D721Med (cell line): Measurements from ENCODE around the gene AFTPH.

Experiments
- DNase-seq: peaks from one replicate; pipeline ENCODE4 v3.0.0; 2011; ENCODE audit warnings: low spot score; ENCODE audit not compliant: insufficient read length
- FAIRE-seq: peaks from 2 replicates; lab custom pipeline; 2011; peaks lifted over from hg19 to GRCh38; lab: Jason Lieb, UNC
- CTCF ChIP-seq: IDR thresholded peaks from 2 replicates; pipeline ENCODE4 v1.5.1; 2012; ENCODE audit warnings: mild to moderate bottlenecking, control low read depth; ENCODE audit not compliant: insufficient read depth; ENCODE audit errors: missing control alignments

Gene AFTPH

GRCh38 chr2:64582774-64583340 is 58.7 kb downstream of the AFTPH start:
- DNase-seq (no peak), FAIRE-seq (no peak)
- TF ChIP-seq CTCF: no peak

DNA sequence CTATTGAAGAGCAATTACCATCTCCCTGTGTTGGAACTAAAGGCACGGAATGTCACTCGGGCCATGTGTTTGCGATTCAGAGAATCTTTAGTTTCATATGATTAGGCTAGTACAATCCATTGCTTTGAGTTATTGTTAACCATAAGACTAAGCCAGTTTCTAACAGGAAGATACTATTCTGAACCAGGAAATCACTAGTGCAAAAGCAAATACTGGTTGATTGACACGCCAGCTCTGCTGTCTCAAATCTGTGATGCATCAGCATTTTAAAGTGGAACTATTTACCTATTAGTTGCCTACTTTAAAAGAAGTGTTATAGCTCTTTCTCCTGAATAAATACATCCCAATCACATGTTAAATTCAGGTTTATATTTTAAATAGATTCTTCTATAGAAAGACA is 61.9 kb downstream of the AFTPH start:
- FAIRE-seq (no peak), DNase-seq (no peak)
- no peak for TF ChIP-seq CTCF

DNA sequence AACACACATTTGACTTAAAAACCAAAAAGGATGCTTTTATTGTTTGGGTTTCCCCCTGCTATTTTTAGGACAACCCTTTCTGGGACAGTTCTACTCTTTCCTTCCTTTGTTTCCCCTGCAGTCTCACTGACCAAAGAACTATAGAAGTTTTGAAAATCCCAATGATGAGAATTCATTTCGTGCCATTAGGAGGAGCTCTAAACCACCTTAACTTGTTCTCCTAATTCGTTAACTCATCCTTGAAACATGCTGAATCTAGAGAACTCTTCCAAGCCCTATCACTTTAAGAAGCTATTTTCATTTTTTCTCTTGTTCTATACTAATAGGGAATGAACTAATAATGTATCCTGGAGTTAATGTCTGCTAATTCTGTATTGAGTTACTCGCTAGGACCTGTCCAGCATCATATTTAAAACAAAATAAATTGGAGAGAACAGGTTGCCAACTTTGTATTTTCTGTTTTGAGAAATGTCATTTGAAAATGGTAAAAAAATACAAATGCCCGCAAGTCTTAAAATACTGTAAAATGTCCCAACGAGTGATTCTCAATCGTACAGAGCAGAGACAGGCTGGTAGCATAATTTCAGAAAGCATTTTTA is 62.9 kb downstream of the AFTPH start:
- peak; percentile 89 for FAIRE-seq
- TF ChIP-seq CTCF: peak; percentile 72
- DNase-seq: no peak

DNA sequence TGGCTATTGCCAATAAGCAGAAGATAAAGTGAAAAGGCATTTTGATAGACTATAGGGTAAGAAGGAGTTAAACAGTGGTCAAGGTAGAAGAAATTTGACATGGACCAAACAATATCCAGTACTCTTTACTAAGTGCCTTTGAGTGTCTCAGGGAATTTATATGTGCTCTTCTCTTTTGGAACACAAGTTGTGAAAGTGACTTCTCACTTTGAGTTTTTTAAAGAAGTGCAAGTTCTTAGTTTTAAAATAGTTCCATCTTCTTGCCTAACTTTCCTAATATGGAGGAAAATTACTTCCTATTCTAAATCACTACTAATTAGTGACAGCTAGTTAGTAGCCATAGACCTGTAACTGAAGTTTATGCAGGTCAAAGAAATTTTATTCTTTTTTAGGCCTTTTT is 63.4 kb downstream of the AFTPH start:
- no peak for DNase-seq
- FAIRE-seq: no peak
- TF ChIP-seq CTCF: no peak

- no peak for TF ChIP-seq CTCF
- DNase-seq (no peak), FAIRE-seq (no peak)
These were observed 67.1 kb downstream of the AFTPH start for GRCh38 chr2:64591188-64591587.

DNA sequence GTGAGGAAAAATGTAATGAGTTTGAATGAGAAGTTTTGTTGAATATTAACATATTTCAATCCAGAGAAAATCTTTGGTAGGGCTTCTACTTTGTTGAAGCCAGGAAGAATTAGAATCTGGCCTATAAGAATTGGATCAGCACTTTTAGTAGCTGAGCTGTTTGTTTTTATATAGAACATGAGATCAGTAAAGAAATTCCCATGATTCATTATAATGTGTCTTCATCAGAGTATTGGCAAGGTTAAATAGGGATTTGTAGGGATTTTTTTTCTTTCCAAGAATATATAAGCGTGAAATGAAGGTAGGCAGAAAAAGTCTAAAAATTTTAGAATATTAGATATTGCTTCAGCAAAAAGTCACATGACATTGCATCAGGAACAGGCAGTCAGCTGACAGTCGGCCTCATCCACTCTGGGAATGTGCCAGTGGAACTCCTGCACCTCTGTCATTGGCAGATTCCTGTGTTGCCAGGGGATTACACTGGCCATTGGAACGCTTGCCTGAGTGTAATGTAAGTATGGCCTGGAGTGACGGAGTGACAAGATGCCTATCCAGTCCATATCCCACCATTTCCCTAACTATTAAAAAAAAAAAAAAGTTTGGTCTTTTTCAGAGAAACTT is 69.0 kb downstream of the AFTPH start:
- DNase-seq (no peak), FAIRE-seq (no peak)
- no peak for TF ChIP-seq CTCF

DNA sequence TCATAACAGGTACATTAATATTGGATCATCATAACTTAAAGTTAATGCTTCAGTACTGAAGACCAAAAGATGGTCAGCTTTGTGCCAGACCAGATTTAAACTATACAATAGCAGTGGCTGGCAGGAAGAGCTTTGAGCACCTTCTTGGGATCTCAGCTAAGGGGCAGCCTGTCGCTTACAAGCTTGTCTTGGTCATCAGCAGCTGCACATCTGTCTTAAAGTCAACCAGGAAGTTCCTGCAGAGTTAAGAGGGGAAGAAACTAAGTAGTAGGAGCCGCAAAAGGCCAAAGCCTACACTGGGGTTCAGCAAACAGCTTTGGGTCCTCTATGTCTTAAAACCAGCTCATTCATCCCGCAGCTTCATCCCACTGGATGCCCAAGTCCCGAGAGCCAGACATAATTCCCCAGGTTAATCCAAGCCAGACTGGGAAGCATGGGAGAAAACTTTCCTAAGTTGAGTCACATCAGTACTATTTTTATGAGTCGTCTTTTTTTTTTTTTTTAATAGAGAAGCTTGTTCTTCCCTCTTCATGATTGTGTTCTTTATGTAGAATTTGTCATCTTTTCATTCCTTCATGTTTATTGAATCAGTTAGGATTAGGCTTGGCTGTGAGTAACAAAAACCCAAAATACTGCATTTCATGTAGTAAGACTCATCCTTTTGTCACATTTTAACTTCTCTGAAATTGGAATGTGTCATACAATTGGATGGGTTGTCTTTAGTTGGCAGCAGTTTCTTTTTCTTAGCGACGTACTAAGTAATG is 70.3 kb downstream of the AFTPH start:
- TF ChIP-seq CTCF: no peak
- FAIRE-seq: no peak
- DNase-seq: no peak
